Measurements from ENCODE around the gene HOMER2. TPM values are rescaled to one million over a fixed set of nuclear protein-coding genes. Genes with fewer than 3 reads are reported as not detected.
A peak's percentile ranks its signal among the peaks of the same experiment; 100 is the strongest.

Gene HOMER2
- total RNA-seq, 2 experiments from 2014 or later = 5.4 TPM

DNA sequence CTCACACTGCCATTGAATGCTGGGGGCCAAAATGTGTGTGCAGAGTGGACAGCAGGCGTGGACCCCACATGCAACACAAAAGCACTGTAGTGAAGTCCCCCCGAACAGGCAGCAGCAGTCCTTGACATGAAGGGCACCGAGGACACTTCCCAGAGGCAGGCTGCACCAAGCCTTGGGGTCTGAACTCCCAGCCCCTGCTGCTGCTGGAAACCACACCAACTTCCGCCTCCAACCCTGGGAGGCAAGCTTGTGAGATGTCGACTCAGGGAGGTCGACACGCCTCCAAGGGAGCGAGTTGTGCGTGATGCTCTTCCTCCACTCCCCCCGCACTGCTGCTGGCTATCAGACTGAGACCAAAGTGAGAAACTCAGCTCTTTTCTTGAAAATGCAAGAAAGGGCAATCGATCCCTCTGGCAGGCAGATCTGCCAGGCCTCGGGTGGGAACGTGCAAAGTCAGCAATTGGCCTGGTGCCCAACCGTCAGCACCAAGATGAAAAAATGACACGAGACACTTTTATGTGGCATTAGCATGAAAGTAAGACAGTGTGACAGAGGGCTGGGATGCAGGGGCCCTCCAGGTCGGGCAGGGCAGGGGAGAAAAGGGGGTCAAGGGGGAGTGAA lies 99.5 kb downstream of the HOMER2 start:
- no peak overlapping the region for H3K27ac Mint-ChIP-seq
- ATAC-seq = peak; percentile 35
- peaks cover 11% of the 10 kb centered on the region for H3K4me1 Mint-ChIP-seq (ENCODE audit: low read depth)
- DNase-seq = peak; percentile 15
- H3K9me3 Mint-ChIP-seq = no peaks in the 10 kb centered on the region
- H3K4me3 Mint-ChIP-seq = no peak overlapping the region
- TF ChIP-seq, protein P1, sequence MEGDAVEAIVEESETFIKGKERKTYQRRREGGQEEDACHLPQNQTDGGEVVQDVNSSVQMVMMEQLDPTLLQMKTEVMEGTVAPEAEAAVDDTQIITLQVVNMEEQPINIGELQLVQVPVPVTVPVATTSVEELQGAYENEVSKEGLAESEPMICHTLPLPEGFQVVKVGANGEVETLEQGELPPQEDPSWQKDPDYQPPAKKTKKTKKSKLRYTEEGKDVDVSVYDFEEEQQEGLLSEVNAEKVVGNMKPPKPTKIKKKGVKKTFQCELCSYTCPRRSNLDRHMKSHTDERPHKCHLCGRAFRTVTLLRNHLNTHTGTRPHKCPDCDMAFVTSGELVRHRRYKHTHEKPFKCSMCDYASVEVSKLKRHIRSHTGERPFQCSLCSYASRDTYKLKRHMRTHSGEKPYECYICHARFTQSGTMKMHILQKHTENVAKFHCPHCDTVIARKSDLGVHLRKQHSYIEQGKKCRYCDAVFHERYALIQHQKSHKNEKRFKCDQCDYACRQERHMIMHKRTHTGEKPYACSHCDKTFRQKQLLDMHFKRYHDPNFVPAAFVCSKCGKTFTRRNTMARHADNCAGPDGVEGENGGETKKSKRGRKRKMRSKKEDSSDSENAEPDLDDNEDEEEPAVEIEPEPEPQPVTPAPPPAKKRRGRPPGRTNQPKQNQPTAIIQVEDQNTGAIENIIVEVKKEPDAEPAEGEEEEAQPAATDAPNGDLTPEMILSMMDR (IDR thresholded peaks at IDR 0.05) = no peak
- CTCF ChIA-PET = no interaction called here
- no peaks in the 10 kb centered on the region for H3K27me3 Mint-ChIP-seq
- POLR2A ChIA-PET = no interaction called here
- intact Hi-C loops (cut with micrococcal nuclease) = no loop called here
- H3K36me3 Mint-ChIP-seq (ENCODE audit: low read depth) = no peaks in the 10 kb centered on the region

DNA sequence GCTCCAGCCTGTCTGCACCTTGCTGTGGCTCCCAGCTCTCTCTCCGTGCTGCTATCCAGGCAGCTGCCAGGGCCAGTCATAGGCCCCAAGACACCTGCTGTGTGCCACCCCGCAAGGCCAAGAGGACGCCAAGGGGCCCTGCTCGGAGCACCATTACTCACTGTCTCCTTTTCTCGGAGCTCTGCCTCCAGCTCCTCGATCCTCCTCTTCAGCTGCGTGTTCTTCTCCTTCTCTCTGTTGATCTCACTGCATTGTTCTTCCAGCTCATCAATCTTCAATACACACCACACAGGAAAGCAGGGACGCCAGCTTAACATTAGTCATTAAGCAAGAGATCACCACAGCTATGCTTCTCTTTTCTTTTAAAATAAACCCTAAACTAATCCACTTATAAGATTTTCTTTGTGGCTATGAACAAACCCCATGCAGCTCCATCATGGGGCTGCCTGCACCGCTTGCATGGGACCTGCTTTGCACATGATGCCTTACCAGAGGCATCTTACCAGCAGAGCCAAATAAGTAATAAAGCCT lies 100.5 kb downstream of the HOMER2 start:
- peaks cover 11% of the 10 kb centered on the region for H3K4me1 Mint-ChIP-seq (ENCODE audit: low read depth)
- H3K9me3 Mint-ChIP-seq = no peaks in the 10 kb centered on the region
- H3K27me3 Mint-ChIP-seq = no peaks in the 10 kb centered on the region
- H3K36me3 Mint-ChIP-seq (ENCODE audit: low read depth) = no peaks in the 10 kb centered on the region
- no peak overlapping the region for H3K27ac Mint-ChIP-seq
- intact Hi-C loops (cut with micrococcal nuclease) = no loop called here
- ATAC-seq (no peak), DNase-seq (no peak)
- POLR2A ChIA-PET = interaction anchor here (1.0 kb wide), 1 partner anchor 11 kb away, joined by 3 read pairs; no protein-coding TSS in a partner anchor
- TF ChIP-seq, protein P1 (IDR thresholded peaks at IDR 0.05) = no peak
- CTCF ChIA-PET = interaction anchor here (1.2 to 6.4 kb wide), 3 partner anchors 9 to 148 kb away, joined by 3 to 43 read pairs (median 14); no protein-coding TSS in a partner anchor
- H3K4me3 Mint-ChIP-seq = no peak overlapping the region

DNA sequence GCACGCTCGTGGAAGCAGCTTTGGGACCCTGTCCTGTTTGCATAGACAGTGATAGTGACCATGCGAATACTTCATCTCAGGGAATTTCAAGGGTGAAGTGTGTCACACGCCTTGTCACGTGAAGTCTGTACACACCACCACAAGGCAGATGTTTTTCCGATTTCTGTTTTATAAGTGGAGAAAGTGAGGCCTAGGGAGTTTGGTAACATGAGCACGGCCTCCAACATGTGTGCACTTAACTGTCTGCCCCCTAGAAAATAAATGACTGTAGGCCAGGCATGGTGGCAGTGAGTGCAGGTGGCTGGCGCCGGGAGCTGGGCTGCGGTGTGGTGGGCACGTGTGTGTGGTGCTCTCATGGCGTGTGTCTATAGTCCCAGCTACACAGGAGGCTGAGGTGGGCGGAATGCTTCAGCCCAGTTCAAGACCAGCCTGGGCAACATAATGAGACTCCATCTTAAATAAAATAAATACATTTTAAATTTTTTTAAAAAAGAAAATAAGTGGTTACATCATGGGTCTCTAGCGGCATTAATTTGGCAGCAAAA lies 101.1 kb downstream of the HOMER2 start:
- Mint-ChIP-seq H3K27me3 (no peaks in the 10 kb centered on the region), H3K36me3 (ENCODE audit: low read depth) (no peaks in the 10 kb centered on the region), H3K4me1 (ENCODE audit: low read depth) (peaks cover 11% of the 10 kb centered on the region), H3K27ac (no peak overlapping the region), H3K9me3 (no peaks in the 10 kb centered on the region), H3K4me3 (no peak overlapping the region)
- ChIA-PET CTCF (interaction anchor here (0.5 to 6.4 kb wide), 6 partner anchors 10 to 149 kb away, joined by 3 to 43 read pairs (median 7); partner anchors contain the start of gene RAMAC), POLR2A (interaction anchor here (1.0 kb wide), 1 partner anchor 12 kb away, joined by 3 read pairs; no protein-coding TSS in a partner anchor)
- intact Hi-C loops (cut with micrococcal nuclease) = no loop called here
- no peak for ATAC-seq
- no peak for DNase-seq
- TF ChIP-seq, protein P1 (IDR thresholded peaks at IDR 0.05) = no peak

DNA sequence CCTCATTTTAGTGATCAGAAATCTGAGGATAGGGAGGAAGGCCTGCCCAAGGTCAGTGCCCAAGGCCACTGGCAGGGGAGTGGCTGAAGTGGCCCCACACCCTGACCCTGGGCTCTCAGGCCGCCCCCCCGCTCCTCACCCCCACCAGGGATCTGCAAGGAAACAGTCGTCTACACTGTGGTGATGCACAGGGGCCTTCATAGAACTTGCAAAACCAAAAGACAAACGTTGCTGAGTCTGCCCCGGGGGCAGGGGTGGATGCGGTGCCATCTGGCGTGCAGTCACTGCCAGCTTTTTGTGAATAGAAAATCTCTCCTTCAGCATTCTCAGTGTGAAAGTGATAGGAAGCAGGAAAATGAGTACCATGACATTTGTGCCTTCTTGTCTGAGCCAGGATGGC lies 101.8 kb downstream of the HOMER2 start:
- ATAC-seq = no peak
- Mint-ChIP-seq H3K27me3 (no peaks in the 10 kb centered on the region), H3K9me3 (no peaks in the 10 kb centered on the region), H3K27ac (no peak overlapping the region), H3K36me3 (ENCODE audit: low read depth) (no peaks in the 10 kb centered on the region), H3K4me1 (ENCODE audit: low read depth) (peaks cover 11% of the 10 kb centered on the region), H3K4me3 (no peak overlapping the region)
- TF ChIP-seq, protein P1 (IDR thresholded peaks at IDR 0.05) = no peak
- DNase-seq = no peak
- ChIA-PET POLR2A (no interaction called here), CTCF (interaction anchor here (0.5 to 6.4 kb wide), 7 partner anchors 10 to 160 kb away, joined by 3 to 43 read pairs (median 4); partner anchors contain the start of gene RAMAC)
- intact Hi-C loops (cut with micrococcal nuclease) = no loop called here

Data from activated CD8-positive, alpha-beta T cell treated with anti-CD3 and anti-CD28 coated beads for 36 hours (primary cell).